ENCODE results near the gene TMEM41B. TPM values are rescaled to one million over a fixed set of nuclear protein-coding genes. Genes with fewer than 3 reads are reported as not detected.
"Not testable (repeated sequence)": the region's sequence is repeated elsewhere in the genome, so short reads cannot be mapped to it uniquely, and the experiment has no call there.

Gene TMEM41B
- total RNA-seq, 1 donor from 2014 or later, result 33.4 TPM

DNA sequence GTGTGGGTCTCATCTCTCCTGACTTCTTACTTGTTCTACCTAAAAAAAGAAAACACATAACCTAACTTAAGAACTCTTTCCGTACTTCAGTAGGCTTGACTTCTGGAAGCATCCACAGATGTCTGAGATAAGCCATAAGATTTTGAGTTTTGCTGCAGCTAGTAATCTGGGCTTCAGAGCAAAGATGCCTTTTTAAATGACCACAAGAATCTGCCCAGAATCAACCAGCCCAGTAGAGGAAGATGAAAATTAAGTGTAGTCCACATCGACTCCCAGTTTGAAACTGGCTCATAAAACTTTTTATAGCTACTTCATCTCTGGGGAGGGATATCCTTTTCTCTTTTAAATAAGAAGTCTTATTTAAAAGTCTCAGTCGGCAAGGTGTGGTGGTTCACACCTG is 60.0 kb downstream of the TMEM41B start:
- Mint-ChIP-seq H3K4me3 (no peak overlapping the region), H3K4me1 (peaks cover 20% of the 10 kb centered on the region), H3K27me3 (ENCODE audit: low read depth) (no peaks in the 10 kb centered on the region), H3K27ac (ENCODE audit: unreplicated experiment) (no peak overlapping the region), H3K36me3 (ENCODE audit: low read depth) (peaks cover 14% of the 10 kb centered on the region), H3K9me3 (peaks cover 5% of the 10 kb centered on the region)
- TF ChIP-seq, protein P1, sequence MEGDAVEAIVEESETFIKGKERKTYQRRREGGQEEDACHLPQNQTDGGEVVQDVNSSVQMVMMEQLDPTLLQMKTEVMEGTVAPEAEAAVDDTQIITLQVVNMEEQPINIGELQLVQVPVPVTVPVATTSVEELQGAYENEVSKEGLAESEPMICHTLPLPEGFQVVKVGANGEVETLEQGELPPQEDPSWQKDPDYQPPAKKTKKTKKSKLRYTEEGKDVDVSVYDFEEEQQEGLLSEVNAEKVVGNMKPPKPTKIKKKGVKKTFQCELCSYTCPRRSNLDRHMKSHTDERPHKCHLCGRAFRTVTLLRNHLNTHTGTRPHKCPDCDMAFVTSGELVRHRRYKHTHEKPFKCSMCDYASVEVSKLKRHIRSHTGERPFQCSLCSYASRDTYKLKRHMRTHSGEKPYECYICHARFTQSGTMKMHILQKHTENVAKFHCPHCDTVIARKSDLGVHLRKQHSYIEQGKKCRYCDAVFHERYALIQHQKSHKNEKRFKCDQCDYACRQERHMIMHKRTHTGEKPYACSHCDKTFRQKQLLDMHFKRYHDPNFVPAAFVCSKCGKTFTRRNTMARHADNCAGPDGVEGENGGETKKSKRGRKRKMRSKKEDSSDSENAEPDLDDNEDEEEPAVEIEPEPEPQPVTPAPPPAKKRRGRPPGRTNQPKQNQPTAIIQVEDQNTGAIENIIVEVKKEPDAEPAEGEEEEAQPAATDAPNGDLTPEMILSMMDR (conservative IDR thresholded peaks at IDR 0.05), result no peak
- no peak for DNase-seq (ENCODE audit: low read depth, low spot score)

DNA sequence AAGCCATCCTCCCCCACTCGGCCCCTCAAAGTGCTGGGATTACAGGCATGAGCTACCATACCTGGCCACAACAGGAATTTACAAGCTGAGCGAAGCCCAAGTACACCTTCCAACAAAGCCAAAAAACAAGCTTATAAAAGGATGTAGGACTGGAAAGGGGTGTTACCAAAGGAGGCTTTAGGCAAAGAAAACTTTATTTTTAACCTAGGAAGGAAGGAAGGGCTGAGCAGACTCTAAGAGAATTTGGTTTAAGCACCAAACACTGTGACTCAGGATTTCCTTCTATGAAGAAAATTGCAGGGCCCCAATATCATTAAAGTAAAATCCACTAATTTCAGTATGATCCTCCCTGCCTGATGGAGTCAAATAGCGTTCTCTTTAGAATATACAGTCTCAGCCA is 61.3 kb downstream of the TMEM41B start:
- no peak for DNase-seq (ENCODE audit: low read depth, low spot score)
- Mint-ChIP-seq H3K4me3 (no peak overlapping the region), H3K27me3 (ENCODE audit: low read depth) (no peaks in the 10 kb centered on the region), H3K9me3 (no peaks in the 10 kb centered on the region), H3K4me1 (peaks cover 20% of the 10 kb centered on the region), H3K36me3 (ENCODE audit: low read depth) (peaks cover 8% of the 10 kb centered on the region), H3K27ac (ENCODE audit: unreplicated experiment) (no peak overlapping the region)
- TF ChIP-seq, protein P1 (conservative IDR thresholded peaks at IDR 0.05), result no peak

- peaks cover 5% of the 10 kb centered on the region for H3K36me3 Mint-ChIP-seq (ENCODE audit: low read depth)
- no peaks in the 10 kb centered on the region for H3K9me3 Mint-ChIP-seq
- no peak overlapping the region for H3K4me3 Mint-ChIP-seq
- TF ChIP-seq, protein P1 (conservative IDR thresholded peaks at IDR 0.05), result no peak
- DNase-seq (ENCODE audit: low read depth, low spot score), result no peak
- H3K27ac Mint-ChIP-seq (ENCODE audit: unreplicated experiment), result no peak overlapping the region
- no peaks in the 10 kb centered on the region for H3K27me3 Mint-ChIP-seq (ENCODE audit: low read depth)
- peaks cover 16% of the 10 kb centered on the region for H3K4me1 Mint-ChIP-seq
Measured at GRCh38 chr11:9251311-9251710, 63.1 kb downstream of the TMEM41B start.

DNA sequence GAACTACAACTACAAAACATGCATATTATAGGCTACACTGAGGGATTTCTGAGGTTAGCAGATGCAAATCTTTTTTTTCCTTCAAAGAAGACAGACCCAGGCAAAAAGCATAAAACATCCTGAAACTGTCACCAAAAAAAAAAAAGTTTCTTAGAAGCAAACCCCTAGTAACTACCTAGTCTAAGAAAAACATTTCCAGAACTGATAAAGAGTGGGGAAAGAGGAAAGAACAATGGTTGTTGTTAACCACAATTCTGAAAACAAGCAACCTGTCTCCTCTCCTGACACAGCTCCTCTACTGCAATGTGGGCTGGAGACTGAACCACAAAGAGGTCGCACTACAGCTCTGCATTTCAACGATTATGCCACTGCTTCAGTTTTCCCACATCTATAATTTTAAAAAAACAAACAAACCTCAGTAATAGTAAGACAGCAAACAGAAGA is 64.2 kb downstream of the TMEM41B start:
- no peak overlapping the region for H3K27ac Mint-ChIP-seq (ENCODE audit: unreplicated experiment)
- peaks cover 16% of the 10 kb centered on the region for H3K4me1 Mint-ChIP-seq
- no peaks in the 10 kb centered on the region for H3K9me3 Mint-ChIP-seq
- no peak overlapping the region for H3K4me3 Mint-ChIP-seq
- H3K36me3 Mint-ChIP-seq (ENCODE audit: low read depth), result peaks cover 5% of the 10 kb centered on the region
- H3K27me3 Mint-ChIP-seq (ENCODE audit: low read depth), result no peaks in the 10 kb centered on the region
- TF ChIP-seq, protein P1 (conservative IDR thresholded peaks at IDR 0.05), result no peak
- no peak for DNase-seq (ENCODE audit: low read depth, low spot score)

DNA sequence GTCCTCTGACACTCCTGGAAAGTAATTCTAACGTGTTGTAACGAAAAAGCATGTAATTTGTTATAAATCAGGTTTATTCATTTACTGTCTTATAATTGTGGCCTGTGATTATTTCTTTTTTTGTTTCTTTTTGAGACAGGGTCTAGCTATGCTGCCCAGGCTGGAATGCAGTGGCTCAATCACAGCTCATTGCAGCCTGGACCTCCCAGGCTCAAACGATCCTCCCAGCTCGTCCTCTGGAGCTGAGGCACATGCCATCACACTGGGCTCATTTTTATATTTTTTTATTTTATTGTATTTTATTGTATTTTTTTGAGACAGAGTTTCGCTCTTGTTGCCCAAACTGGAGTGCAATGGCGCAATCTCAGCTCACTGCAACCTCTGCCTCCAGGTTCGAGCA is 65.1 kb downstream of the TMEM41B start:
- Mint-ChIP-seq H3K27me3 (ENCODE audit: low read depth) (no peaks in the 10 kb centered on the region), H3K4me1 (peaks cover 16% of the 10 kb centered on the region)
- TF ChIP-seq, protein P1 (conservative IDR thresholded peaks at IDR 0.05), result no peak

DNA sequence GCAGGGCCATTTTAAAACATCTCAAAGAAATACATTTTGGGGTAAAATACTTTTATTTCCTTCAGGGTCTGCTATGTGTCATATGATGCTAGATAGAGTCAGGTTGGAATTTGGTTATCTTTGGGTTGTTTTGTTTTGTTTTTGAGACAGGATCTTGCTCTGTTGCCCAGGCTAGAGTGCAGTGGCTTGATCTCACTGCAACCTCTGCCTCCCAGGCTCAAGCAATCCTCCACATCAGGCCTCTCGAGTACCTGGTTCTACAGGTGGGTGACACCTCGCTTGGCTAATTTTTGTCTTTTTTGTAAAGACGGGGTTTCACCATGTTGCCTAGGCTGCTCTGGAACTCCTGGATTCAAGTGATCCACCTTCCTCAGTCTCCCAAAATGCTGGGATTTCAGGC is 66.5 kb downstream of the TMEM41B start:
- H3K27ac Mint-ChIP-seq (ENCODE audit: unreplicated experiment), result peak overlapping the region; percentile 50
- H3K27me3 Mint-ChIP-seq (ENCODE audit: low read depth), result no peaks in the 10 kb centered on the region
- TF ChIP-seq, protein P1 (conservative IDR thresholded peaks at IDR 0.05), result no peak
- no peak overlapping the region for H3K4me3 Mint-ChIP-seq
- no peaks in the 10 kb centered on the region for H3K9me3 Mint-ChIP-seq
- peaks cover 20% of the 10 kb centered on the region for H3K4me1 Mint-ChIP-seq
- H3K36me3 Mint-ChIP-seq (ENCODE audit: low read depth), result peaks cover 3% of the 10 kb centered on the region
- no peak for DNase-seq (ENCODE audit: low read depth, low spot score)

More for the DNA sequence above, 65.1 kb downstream of the TMEM41B start:
- no peak for DNase-seq (ENCODE audit: low read depth, low spot score)
- Mint-ChIP-seq H3K9me3 (no peaks in the 10 kb centered on the region), H3K36me3 (ENCODE audit: low read depth) (peaks cover 3% of the 10 kb centered on the region), H3K27ac (ENCODE audit: unreplicated experiment) (no peak overlapping the region), H3K4me3 (no peak overlapping the region)

DNA sequence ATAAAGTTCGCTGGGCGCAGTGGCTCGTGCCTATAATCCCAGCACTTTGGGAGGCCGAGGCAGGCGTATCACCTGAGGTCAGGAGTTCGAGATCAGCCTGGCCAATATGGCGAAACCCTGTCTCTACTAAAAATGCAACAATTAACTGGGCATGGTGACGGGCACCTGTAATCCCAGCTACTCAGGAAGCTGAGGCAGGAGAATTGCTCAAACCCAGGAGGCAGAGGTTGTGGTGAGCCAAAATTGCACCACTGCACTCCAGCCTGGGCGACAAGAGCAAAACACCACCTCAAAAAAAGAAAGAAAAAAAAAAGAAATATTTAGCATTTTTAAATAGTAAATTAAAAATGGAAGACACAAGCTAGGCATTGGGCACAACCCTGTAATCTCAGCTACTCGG is 78.2 kb downstream of the TMEM41B start:
- not testable (repeated sequence) for H3K9me3 Mint-ChIP-seq; H3K36me3 Mint-ChIP-seq (ENCODE audit: low read depth); H3K4me3 Mint-ChIP-seq; H3K27me3 Mint-ChIP-seq (ENCODE audit: low read depth); DNase-seq (ENCODE audit: low read depth, low spot score); H3K27ac Mint-ChIP-seq (ENCODE audit: unreplicated experiment)
- peaks cover 29% of the 10 kb centered on the region for H3K4me1 Mint-ChIP-seq
